ENCODE results near the gene PCSK4.
"Not testable (repeated sequence)": the region's sequence is repeated elsewhere in the genome, so short reads cannot be mapped to it uniquely, and the experiment has no call there.

GRCh38 chr19:1539749-1540148 lies 49.6 kb upstream of the PCSK4 start:
- not testable (repeated sequence) for TF ChIP-seq CTCF (IDR thresholded peaks at IDR 0.05; ENCODE audit: low read depth, low read length, poor library complexity, severe bottlenecking); EZH2phosphoT487 (IDR thresholded peaks at IDR 0.05; ENCODE audit: borderline replicate concordance, low read length)

All from DOHH2 (cell line).